MM.1S (cell line): ENCODE results near the gene SP100.

Source experiments
- CTCF ChIP-seq: fragments of 300-600 bp; sonication (generic); IDR thresholded peaks from 2 replicates; pipeline ENCODE4 v1.5.1; 2016; ENCODE audit warnings: antibody characterized with exemption, low read length, mixed read lengths
- EZH2 ChIP-seq: fragments of 300-600 bp; sonication (generic); optimal IDR thresholded peaks from 2 replicates; pipeline ENCODE3; 2017; ENCODE audit warnings: low read depth, mild to moderate bottlenecking, antibody characterized with exemption, low read length, mixed read lengths

GRCh38 chr2:230537531-230537976 lies 121.6 kb downstream of the SP100 start:
- TF ChIP-seq CTCF (no peak), EZH2 (no peak)
